Measurements from ENCODE around the gene HDAC8. TPM values are rescaled to one million over a fixed set of nuclear protein-coding genes. Genes with fewer than 3 reads are reported as not detected.

The HDAC8 gene
- total RNA-seq, 1 donor from 2014 or later: 22.3 TPM

GRCh38 chrX:72313707-72314641 is 258.7 kb downstream of the HDAC8 start:
- H3K27me3 ChIP-seq (ENCODE audit: control insufficient read depth, insufficient read depth, low read length): peaks cover 38% of the 10 kb centered on the region
- no peaks in the 10 kb centered on the region for H3K36me3 ChIP-seq (ENCODE audit: control insufficient read depth, insufficient read depth, low read length)
- TF ChIP-seq CTCF (IDR thresholded peaks at IDR 0.05; ENCODE audit: insufficient read depth, low read length, poor library complexity, severe bottlenecking): no peak
- no peak for DNase-seq (ENCODE audit: low read depth)
- no peak overlapping the region for H3K4me3 ChIP-seq (ENCODE audit: low read depth, low read length)

GRCh38 chrX:72312311-72312940 is 260.2 kb downstream of the HDAC8 start:
- no peak for DNase-seq (ENCODE audit: low read depth)
- no peaks in the 10 kb centered on the region for H3K36me3 ChIP-seq (ENCODE audit: control insufficient read depth, insufficient read depth, low read length)
- no peak overlapping the region for H3K4me3 ChIP-seq (ENCODE audit: low read depth, low read length)
- peaks cover 54% of the 10 kb centered on the region for H3K27me3 ChIP-seq (ENCODE audit: control insufficient read depth, insufficient read depth, low read length)
- no peak for TF ChIP-seq CTCF (IDR thresholded peaks at IDR 0.05; ENCODE audit: insufficient read depth, low read length, poor library complexity, severe bottlenecking)

- Histone ChIP-seq H3K4me3 (ENCODE audit: low read depth, low read length) (no peak overlapping the region), H3K36me3 (ENCODE audit: control insufficient read depth, insufficient read depth, low read length) (no peaks in the 10 kb centered on the region), H3K27me3 (ENCODE audit: control insufficient read depth, insufficient read depth, low read length) (peaks cover 66% of the 10 kb centered on the region)
- TF ChIP-seq CTCF (IDR thresholded peaks at IDR 0.05; ENCODE audit: insufficient read depth, low read length, poor library complexity, severe bottlenecking): no peak
- DNase-seq (ENCODE audit: low read depth): no peak
These were observed 263.2 kb downstream of the HDAC8 start for GRCh38 chrX:72309297-72310071.

GRCh38 chrX:72308566-72309296 is 263.9 kb downstream of the HDAC8 start:
- no peak overlapping the region for H3K4me3 ChIP-seq (ENCODE audit: low read depth, low read length)
- H3K27me3 ChIP-seq (ENCODE audit: control insufficient read depth, insufficient read depth, low read length): peaks cover 66% of the 10 kb centered on the region
- TF ChIP-seq CTCF (IDR thresholded peaks at IDR 0.05; ENCODE audit: insufficient read depth, low read length, poor library complexity, severe bottlenecking): no peak
- no peaks in the 10 kb centered on the region for H3K36me3 ChIP-seq (ENCODE audit: control insufficient read depth, insufficient read depth, low read length)
- no peak for DNase-seq (ENCODE audit: low read depth)

GRCh38 chrX:72308209-72308565 is 264.5 kb downstream of the HDAC8 start:
- no peak for DNase-seq (ENCODE audit: low read depth)
- Histone ChIP-seq H3K27me3 (ENCODE audit: control insufficient read depth, insufficient read depth, low read length) (peaks cover 68% of the 10 kb centered on the region), H3K4me3 (ENCODE audit: low read depth, low read length) (no peak overlapping the region), H3K36me3 (ENCODE audit: control insufficient read depth, insufficient read depth, low read length) (no peaks in the 10 kb centered on the region)
- TF ChIP-seq CTCF (IDR thresholded peaks at IDR 0.05; ENCODE audit: insufficient read depth, low read length, poor library complexity, severe bottlenecking): no peak

All from kidney epithelial cell (primary cell).